HG03521 (cell line): ENCODE measurements around the gene NPFFR1.

Source experiments
- ATAC-seq: cut with Tn5 transposase; IDR thresholded peaks from one replicate; pipeline ENCODE4 v1.9.1; 2021; ENCODE audit warnings: mild to moderate bottlenecking, moderate library complexity; ENCODE audit not compliant: unreplicated experiment

The NPFFR1 gene

GRCh38 chr10:70283445-70284399, at the start of gene NPFFR1:
Gene NPFFR1, minus strand, starts transcription at chr10:70284004. Its CDS starts 328 bp downstream, at chr10:70283676.
- no peak for ATAC-seq

- ATAC-seq, result no peak
Observed at GRCh38 chr10:70333268-70333667, 49.5 kb upstream of the NPFFR1 start.

GRCh38 chr10:70331486-70332268, 47.9 kb upstream of the NPFFR1 start:
- ATAC-seq, result no peak

GRCh38 chr10:70331160-70331485, 47.3 kb upstream of the NPFFR1 start:
- ATAC-seq, result no peak

GRCh38 chr10:70330671-70331070, 46.9 kb upstream of the NPFFR1 start:
- no peak for ATAC-seq

- no peak for ATAC-seq
Observed at GRCh38 chr10:70328967-70329366, 45.2 kb upstream of the NPFFR1 start.

- no peak for ATAC-seq
Observed at GRCh38 chr10:70328018-70328417, 44.2 kb upstream of the NPFFR1 start.

GRCh38 chr10:70324951-70325781, 41.4 kb upstream of the NPFFR1 start:
- ATAC-seq, result no peak

GRCh38 chr10:70324339-70324861, 40.6 kb upstream of the NPFFR1 start:
- no peak for ATAC-seq

GRCh38 chr10:70323697-70324338, 40.0 kb upstream of the NPFFR1 start:
- ATAC-seq, result no peak

GRCh38 chr10:70323138-70323696, 39.4 kb upstream of the NPFFR1 start:
- no peak for ATAC-seq

GRCh38 chr10:70321897-70322890, 38.4 kb upstream of the NPFFR1 start:
- no peak for ATAC-seq

- ATAC-seq, result no peak
Observed at GRCh38 chr10:70321233-70321632, 37.4 kb upstream of the NPFFR1 start.

- ATAC-seq, result no peak
Observed at GRCh38 chr10:70320751-70321150, 36.9 kb upstream of the NPFFR1 start.

- ATAC-seq, result no peak
Observed at GRCh38 chr10:70319824-70320223, 36.0 kb upstream of the NPFFR1 start.

GRCh38 chr10:70319183-70319582, 35.4 kb upstream of the NPFFR1 start:
- ATAC-seq, result no peak

- no peak for ATAC-seq
Observed at GRCh38 chr10:70317943-70318318, 34.1 kb upstream of the NPFFR1 start.

- ATAC-seq, result no peak
Observed at GRCh38 chr10:70317272-70317942, 33.6 kb upstream of the NPFFR1 start.
